Right lobe of liver (tissue), 6 donors: ENCODE measurements around the gene PROK1. TPM values are rescaled to one million over a fixed set of nuclear protein-coding genes. Genes with fewer than 3 reads are reported as not detected.
A peak's percentile ranks its signal among the peaks of the same experiment; 100 is the strongest.

Experiments used
- ATAC-seq, 4 donors: fragments of 200-7000 bp; cut with Tn5 transposase; one replicate each; pipeline ENCODE4 v1.9.1; 2020; ENCODE audit warnings: mild to moderate bottlenecking in 4 of 4, moderate library complexity in 4 of 4
- DNase-seq, 3 donors: peaks; one replicate each; pipeline ENCODE4 v3.0.0-alpha.2; 2020
- H3K27ac ChIP-seq, 3 donors: fragments of 200-600 bp; one replicate each; pipeline ENCODE4 v1.8.0; 2022
- H3K27me3 ChIP-seq, 2 donors: fragments of 200-600 bp; one replicate each; pipeline ENCODE4 v1.8.0; 2022
- H3K36me3 ChIP-seq, 4 donors: fragments of 200-600 bp; sonication (generic) in 1 of 4; one replicate each; pipeline versions ENCODE4 v1.5.1 to v1.8.0; 2017 to 2022; ENCODE audit warnings: control low read depth in 1 of 4
- H3K4me1 ChIP-seq, 4 donors: fragments of 200-600 bp; sonication (generic) in 1 of 4; one replicate each; pipeline versions ENCODE4 v1.5.1 to v1.8.0; 2017 to 2022; ENCODE audit warnings: control low read depth in 1 of 4
- H3K4me3 ChIP-seq, 3 donors: fragments of 200-600 bp; one replicate each; pipeline ENCODE4 v1.8.0; 2022
- H3K9me3 ChIP-seq, 4 donors: fragments of 200-600 bp; sonication (generic) in 1 of 4; one replicate each; pipeline versions ENCODE4 v1.5.1 to v1.8.0; 2017 to 2022; ENCODE audit warnings: control low read depth in 1 of 4
- POLR2A ChIP-seq: fragments of 450-650 bp; IDR thresholded peaks from one replicate; pipeline ENCODE4 v1.6.1; 2017; ENCODE audit warnings: antibody characterized with exemption, mild to moderate bottlenecking
- WGBS: methylation state at CpG from one replicate; pipeline ENCODE4 v1.1.6; 2018; ENCODE audit warnings: low coverage, low lambda C conversion rate; ENCODE audit not compliant: insufficient coverage; ENCODE audit errors: missing lambda C conversion rate; 5-methylcytosine and 5-hydroxymethylcytosine counted together
- intact Hi-C, 2 donors: fragments of 100-400 bp; cut with DNase I; formaldehyde crosslinking; loops; one replicate each; pipeline versions ENCODE4 v1.11.2 to v1.14.1; 2022
- total RNA-seq, 6 experiments: library from RNA; depleted of rRNA in 2 of 6; stranded (reverse); fragments of >200 nt in 2 of 6; fragmentation: NEBNext Ultra II Directional in 3 of 6; extraction: Animal tissue kit (Norgen Biotek cat#: 25700) in 3 of 6; gene quantifications; one replicate each; pipeline versions ENCODE4 v1.1.0 to v1.2.4, GENCODE V29; 2016 to 2023
- TF ChIP-seq, protein P1 (sequence below), 4 donors: fragments of 200-600 bp in 3 of 4; fragments of 450-650 bp in 1 of 4; IDR thresholded peaks; one replicate each; pipeline versions ENCODE4 v1.5.1 to v1.8.0; 2016 to 2022; ENCODE audit warnings: antibody characterized with exemption in 4 of 4, mild to moderate bottlenecking in 2 of 4
- donor health status: DM: no; HTN: yes; CAD: no.
- donor health status: DM: no; HTN: no; CAD: no.
- donor health status: DM: no; HTN: no; CAD: no.
- donor health status: DM: no; HTN: yes; CAD: no.
- donor health status: DM: no; HTN: yes; CAD: no.

PROK1 gene
- total RNA-seq, 6 experiments from 2014 or later: not detected

DNA sequence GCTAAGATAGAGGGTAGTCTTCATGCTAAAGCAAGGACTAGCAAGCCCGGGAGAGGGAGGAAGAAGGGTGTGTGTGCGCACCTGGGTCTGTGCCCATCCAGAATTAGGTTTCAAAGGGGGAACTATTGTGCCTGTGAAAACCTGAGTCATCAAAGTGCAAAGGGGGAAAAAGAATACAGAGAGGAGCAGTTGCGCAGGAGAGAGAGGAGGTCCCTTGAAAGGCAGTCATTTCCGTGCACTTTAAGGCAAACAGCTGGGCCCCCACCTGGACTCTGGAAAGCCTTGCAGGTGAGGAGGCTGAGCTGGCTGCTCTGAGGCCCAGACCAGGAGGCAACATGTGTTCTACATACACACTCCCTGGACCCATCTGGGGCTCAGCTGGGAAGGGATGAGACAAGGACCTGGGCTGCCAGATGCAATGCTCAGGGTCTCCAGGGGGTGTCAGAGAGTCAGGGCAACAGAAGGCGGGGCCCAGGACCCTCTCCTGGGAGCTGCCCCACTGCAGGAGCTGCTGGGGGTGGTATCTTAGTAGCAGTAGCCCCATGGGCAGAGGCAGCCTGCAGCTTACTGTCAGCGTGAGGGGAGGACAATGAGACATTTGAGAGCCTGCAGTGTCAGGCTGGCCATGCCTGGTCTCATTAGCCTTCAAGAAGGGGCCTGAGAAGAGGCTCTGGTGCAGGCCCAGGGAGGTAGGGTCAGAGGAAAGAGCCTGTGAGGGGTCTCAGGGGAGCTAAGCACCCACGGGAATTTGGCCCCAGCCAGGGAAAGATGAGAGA, 14.3 kb downstream of the PROK1 start:
- H3K4me1 ChIP-seq: no peaks in the 10 kb centered on the region
- no peaks in the 10 kb centered on the region for H3K36me3 ChIP-seq
- no peaks in the 10 kb centered on the region for H3K27me3 ChIP-seq
- 76% methylated on average over 2 of the region's 7 CpGs for WGBS
- DNase-seq: no peak
- no peak overlapping the region for H3K27ac ChIP-seq
- H3K9me3 ChIP-seq: no peaks in the 10 kb centered on the region
- no peak for ATAC-seq
- intact Hi-C loops: loop anchor here in 1 of 2 donors (10.0 kb wide), 1 partner anchor 260 kb away; no protein-coding TSS in a partner anchor
- no peak for TF ChIP-seq POLR2A
- TF ChIP-seq, protein P1, sequence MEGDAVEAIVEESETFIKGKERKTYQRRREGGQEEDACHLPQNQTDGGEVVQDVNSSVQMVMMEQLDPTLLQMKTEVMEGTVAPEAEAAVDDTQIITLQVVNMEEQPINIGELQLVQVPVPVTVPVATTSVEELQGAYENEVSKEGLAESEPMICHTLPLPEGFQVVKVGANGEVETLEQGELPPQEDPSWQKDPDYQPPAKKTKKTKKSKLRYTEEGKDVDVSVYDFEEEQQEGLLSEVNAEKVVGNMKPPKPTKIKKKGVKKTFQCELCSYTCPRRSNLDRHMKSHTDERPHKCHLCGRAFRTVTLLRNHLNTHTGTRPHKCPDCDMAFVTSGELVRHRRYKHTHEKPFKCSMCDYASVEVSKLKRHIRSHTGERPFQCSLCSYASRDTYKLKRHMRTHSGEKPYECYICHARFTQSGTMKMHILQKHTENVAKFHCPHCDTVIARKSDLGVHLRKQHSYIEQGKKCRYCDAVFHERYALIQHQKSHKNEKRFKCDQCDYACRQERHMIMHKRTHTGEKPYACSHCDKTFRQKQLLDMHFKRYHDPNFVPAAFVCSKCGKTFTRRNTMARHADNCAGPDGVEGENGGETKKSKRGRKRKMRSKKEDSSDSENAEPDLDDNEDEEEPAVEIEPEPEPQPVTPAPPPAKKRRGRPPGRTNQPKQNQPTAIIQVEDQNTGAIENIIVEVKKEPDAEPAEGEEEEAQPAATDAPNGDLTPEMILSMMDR (IDR thresholded peaks at IDR 0.05): no peak
- no peak overlapping the region for H3K4me3 ChIP-seq

DNA sequence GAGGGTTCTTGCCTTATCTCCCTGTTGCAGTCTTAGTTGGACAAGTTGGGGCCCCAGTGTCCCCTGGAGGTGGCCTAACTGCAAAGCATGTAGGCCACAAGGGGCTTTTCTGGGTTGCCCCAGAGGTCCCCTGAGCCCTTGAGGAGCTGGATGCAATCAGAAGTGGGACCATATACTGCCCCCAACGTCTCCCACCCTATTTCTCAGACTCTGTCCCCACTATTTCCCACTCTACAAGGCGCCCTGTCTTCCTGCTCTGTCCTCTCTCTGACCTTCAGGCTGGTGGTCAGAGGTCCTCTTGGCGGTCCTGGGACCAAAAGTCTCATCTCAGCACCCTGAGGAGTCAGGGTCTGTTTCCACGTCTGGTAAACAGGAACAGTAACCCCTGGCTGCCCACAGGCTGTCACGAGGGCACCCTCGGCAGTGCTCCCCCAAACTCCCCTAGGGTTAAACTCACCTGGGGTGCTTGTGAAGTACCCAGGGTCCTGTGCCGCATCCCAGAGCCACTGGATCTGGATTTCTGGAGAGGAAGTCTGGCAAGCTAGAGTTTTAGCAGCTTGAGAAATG, 14.9 kb downstream of the PROK1 start:
- TF ChIP-seq, protein P1 (IDR thresholded peaks at IDR 0.05): no peak
- no peak for TF ChIP-seq POLR2A
- ATAC-seq (no peak), DNase-seq (no peak)
- Histone ChIP-seq H3K9me3 (no peaks in the 10 kb centered on the region), H3K27me3 (no peaks in the 10 kb centered on the region), H3K4me3 (no peak overlapping the region), H3K4me1 (no peaks in the 10 kb centered on the region), H3K27ac (no peak overlapping the region), H3K36me3 (no peaks in the 10 kb centered on the region)
- intact Hi-C loops: loop anchor here in 1 of 2 donors (10.0 kb wide), 1 partner anchor 261 kb away; no protein-coding TSS in a partner anchor
- 64% methylated on average over 3 of the region's 7 CpGs for WGBS

DNA sequence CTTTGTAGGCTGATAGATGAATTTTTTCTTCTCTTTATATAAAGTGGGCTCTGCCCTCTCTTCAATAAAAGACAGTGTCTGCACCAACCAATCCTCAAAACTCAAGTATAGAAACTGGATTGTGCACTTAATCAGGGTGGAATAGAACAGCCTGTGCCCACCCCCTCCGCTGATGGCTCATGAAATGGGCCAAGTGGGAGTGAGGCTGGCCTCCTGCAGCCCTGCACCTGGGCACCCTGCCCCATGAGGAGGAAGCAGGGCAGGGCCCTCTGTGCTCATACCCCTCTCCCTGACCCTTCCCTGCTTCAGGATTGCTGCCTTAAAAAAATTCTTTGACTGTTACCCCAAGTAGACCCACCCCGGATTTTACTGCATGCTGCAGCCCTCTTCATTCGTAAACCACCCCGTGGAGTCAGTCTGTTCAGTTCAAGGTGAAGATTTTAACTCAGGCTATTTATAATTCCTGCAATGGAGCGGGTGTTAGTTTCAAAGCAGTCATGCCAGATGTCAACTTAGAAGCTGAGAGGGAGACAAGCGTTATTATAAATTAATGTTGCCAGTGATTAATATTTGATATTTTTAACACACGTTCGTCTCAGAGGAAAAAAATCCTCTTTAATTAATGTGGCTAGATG, 15.8 kb downstream of the PROK1 start:
- H3K27ac ChIP-seq: no peak overlapping the region
- no peak for TF ChIP-seq POLR2A
- TF ChIP-seq, protein P1 (IDR thresholded peaks at IDR 0.05): no peak
- H3K9me3 ChIP-seq: no peaks in the 10 kb centered on the region
- intact Hi-C loops: loop anchor here in 1 of 2 donors (10.0 kb wide), 1 partner anchor 262 kb away; no protein-coding TSS in a partner anchor
- no peaks in the 10 kb centered on the region for H3K27me3 ChIP-seq
- 63% methylated on average over 7 of the region's 8 CpGs for WGBS
- ATAC-seq (no peak), DNase-seq (no peak)
- H3K36me3 ChIP-seq: no peaks in the 10 kb centered on the region
- H3K4me1 ChIP-seq: no peaks in the 10 kb centered on the region
- H3K4me3 ChIP-seq: no peak overlapping the region

DNA sequence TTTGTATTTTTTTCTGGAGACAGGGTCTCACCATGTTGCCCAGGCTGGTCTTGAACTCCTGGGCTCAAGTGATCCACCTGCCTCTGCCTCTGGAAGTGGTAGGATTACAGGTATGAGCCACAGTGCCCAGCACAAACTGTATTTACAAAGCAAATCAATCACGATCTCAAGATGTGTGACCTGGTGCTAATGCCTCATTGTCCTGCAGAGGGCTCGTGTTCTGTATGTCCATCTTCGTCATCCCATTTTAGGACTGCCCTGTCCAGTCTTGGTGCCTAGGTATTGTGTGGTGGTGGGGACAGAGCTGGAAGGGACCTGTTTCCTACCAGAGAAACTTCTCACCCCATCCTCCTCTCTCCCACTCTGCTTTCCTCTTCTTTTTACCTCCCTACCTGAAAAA, 20.2 kb downstream of the PROK1 start:
- Histone ChIP-seq H3K36me3 (no peaks in the 10 kb centered on the region), H3K4me3 (no peak overlapping the region), H3K4me1 (no peaks in the 10 kb centered on the region), H3K9me3 (no peaks in the 10 kb centered on the region), H3K27ac (no peak overlapping the region), H3K27me3 (no peaks in the 10 kb centered on the region)
- DNase-seq: no peak
- TF ChIP-seq, protein P1 (IDR thresholded peaks at IDR 0.05): peak in 1 of 4 donors; percentile 9
- TF ChIP-seq POLR2A: no peak
- intact Hi-C loops: no loop called here
- WGBS: 34% methylated on average over 3 of the region's 3 CpGs
- peak in 2 of 4 donors; percentile 35 to 63 for ATAC-seq
